Stimulated activated CD8-positive, alpha-beta memory T cell treated with anti-CD3 and anti-CD28 coated beads, Interleukin-12 subunit alpha, Interleukin-12 subunit beta, amount 100 ng/mL, for 24 hours (primary cell): ENCODE measurements around the gene ITPRID1.

Experiments used
- DNase-seq: peaks from one replicate; pipeline ENCODE4 v3.0.0-alpha.2; 2020; ENCODE audit errors: extremely low read depth

The ITPRID1 gene

GRCh38 chr7:31695859-31696614 lies 182.1 kb downstream of the ITPRID1 start:
- no peak for DNase-seq

DNA sequence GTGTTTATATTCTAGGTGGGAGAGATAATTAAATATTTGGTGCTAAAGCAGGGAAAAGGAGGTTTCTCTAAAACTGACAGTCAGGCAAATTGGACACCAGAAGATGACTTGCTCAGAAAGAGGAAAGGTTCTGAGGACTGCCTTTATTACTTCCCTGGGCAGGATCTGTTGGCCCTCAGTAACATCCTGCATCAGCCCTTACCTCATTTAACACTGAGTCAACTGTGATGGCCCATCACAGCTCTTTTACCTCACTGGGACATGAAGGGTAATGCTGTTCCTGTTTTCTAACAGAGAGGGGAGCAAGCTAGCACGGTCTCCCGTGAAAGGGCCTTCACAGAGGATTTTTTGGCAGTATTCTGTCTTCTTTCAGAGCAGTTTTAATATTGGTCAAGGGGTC lies 185.2 kb downstream of the ITPRID1 start:
- no peak for DNase-seq

DNA sequence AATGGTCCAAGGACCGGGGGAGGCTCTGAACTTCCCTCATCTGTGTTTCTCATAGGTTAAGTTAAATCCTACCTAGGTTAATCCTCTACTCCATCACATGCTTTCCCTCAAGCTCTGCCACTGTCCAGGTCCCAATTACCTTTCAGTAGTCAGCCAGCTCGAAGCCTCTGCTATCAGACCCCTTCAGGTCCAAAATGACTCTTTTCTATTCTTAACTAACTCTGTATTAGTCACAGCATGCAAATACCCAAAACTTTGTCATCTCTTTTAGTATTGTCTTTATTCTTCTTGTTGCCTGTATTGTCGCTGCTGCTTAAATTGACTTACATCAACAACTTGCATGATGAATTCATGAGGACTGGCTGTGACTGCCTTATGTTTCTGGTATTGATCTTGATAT lies 188.5 kb downstream of the ITPRID1 start:
- DNase-seq, result no peak

GRCh38 chr7:31705377-31705776 lies 191.5 kb downstream of the ITPRID1 start:
- DNase-seq, result no peak

- no peak for DNase-seq
Observed at GRCh38 chr7:31707089-31707488, 193.2 kb downstream of the ITPRID1 start.
